Osteoblast (primary cell): ENCODE measurements around the gene CPNE1. TPM values are rescaled to one million over a fixed set of nuclear protein-coding genes. Genes with fewer than 3 reads are reported as not detected.

Source experiments
- DNase-seq: peaks from one replicate; pipeline ENCODE4 v3.0.0; 2011; ENCODE audit warnings: low spot score, mixed read lengths; ENCODE audit not compliant: insufficient read length; ENCODE audit errors: missing footprints
- H2AFZ ChIP-seq: 2 replicates; pipeline ENCODE4 v1.6.0; 2011; ENCODE audit warnings: mild to moderate bottlenecking, low read length
- H3K27ac ChIP-seq: 2 replicates; pipeline ENCODE4 v1.5.1; 2011; ENCODE audit warnings: mild to moderate bottlenecking, low read depth, low read length, moderate library complexity
- H3K27me3 ChIP-seq: 2 replicates; pipeline ENCODE4 v1.6.0; 2012; ENCODE audit warnings: mild to moderate bottlenecking, control low read depth, inconsistent platforms, low read length, moderate library complexity; ENCODE audit not compliant: insufficient read depth
- H3K36me3 ChIP-seq: 2 replicates; pipeline ENCODE4 v1.5.1; 2011; ENCODE audit warnings: mild to moderate bottlenecking, low read length, control low read depth, moderate library complexity; ENCODE audit not compliant: insufficient read depth
- H3K4me1 ChIP-seq: 2 replicates; pipeline ENCODE4 v1.5.1; 2011; ENCODE audit warnings: mild to moderate bottlenecking, low read length, control low read depth, moderate library complexity; ENCODE audit not compliant: insufficient read depth
- H3K4me2 ChIP-seq: 2 replicates; pipeline ENCODE4 v1.6.0; 2011; ENCODE audit warnings: mild to moderate bottlenecking, low read length; ENCODE audit not compliant: insufficient read depth
- H3K4me3 ChIP-seq: fragments of 200-600 bp; sonication (generic); 3 replicates; pipeline ENCODE4 v1.5.1; 2012; ENCODE audit warnings: mild to moderate bottlenecking, low read length, inconsistent platforms; ENCODE audit not compliant: insufficient read depth
- H3K79me2 ChIP-seq: 2 replicates; pipeline ENCODE4 v1.6.0; 2012; ENCODE audit warnings: mild to moderate bottlenecking, low read length, control low read depth, inconsistent platforms; ENCODE audit not compliant: insufficient read depth
- H3K9me3 ChIP-seq: 2 replicates; pipeline ENCODE4 v1.5.1; 2011; ENCODE audit warnings: low read depth, low read length, control low read depth
- H4K20me1 ChIP-seq: 2 replicates; pipeline ENCODE4 v1.6.0; 2012; ENCODE audit warnings: mild to moderate bottlenecking, low read length, control low read depth; ENCODE audit not compliant: insufficient read depth
- total RNA-seq: library from RNA; depleted of rRNA; stranded (reverse); fragments of >200 nt; gene quantifications from 2 replicates; pipeline ENCODE4 v1.2.3, GENCODE V29; 2012
- TF ChIP-seq, protein P1 (sequence below): IDR thresholded peaks from 2 replicates; pipeline ENCODE4 v1.5.1; 2011; ENCODE audit warnings: mild to moderate bottlenecking, low read depth, low read length, moderate library complexity; ENCODE audit errors: extremely low read depth

The CPNE1 gene
- total RNA-seq, 1 donor, result 165 TPM

DNA sequence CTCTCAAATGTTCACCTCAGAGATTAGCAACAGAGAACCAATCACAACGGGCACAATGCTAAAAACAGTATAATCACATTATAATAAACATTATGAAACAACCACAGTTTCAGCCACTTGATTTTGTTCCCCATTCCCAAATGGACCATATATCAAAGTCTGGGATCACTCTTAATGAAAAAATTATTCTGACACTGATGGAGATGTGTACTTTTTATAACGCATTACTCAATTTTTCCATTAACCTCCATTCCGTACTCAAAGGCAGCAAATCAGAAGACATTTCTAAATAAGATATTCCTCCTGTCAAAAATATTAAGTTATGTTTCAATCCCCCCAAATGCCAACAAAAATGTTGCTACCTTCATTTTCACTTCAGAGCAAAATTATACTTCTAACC, 2.8 kb downstream of the CPNE1 start:
- Histone ChIP-seq H3K4me3 (peak overlapping the region; percentile 99), H3K4me1 (peaks cover 28% of the 10 kb centered on the region), H2AFZ (no peak overlapping the region), H3K27me3 (no peaks in the 10 kb centered on the region), H3K79me2 (peaks cover 81% of the 10 kb centered on the region), H3K4me2 (peak overlapping the region; percentile 100), H3K9me3 (no peaks in the 10 kb centered on the region), H4K20me1 (peaks cover 71% of the 10 kb centered on the region), H3K27ac (peak overlapping the region; percentile 52), H3K36me3 (no peaks in the 10 kb centered on the region)
- DNase-seq, result peak; percentile 37
- TF ChIP-seq, protein P1, sequence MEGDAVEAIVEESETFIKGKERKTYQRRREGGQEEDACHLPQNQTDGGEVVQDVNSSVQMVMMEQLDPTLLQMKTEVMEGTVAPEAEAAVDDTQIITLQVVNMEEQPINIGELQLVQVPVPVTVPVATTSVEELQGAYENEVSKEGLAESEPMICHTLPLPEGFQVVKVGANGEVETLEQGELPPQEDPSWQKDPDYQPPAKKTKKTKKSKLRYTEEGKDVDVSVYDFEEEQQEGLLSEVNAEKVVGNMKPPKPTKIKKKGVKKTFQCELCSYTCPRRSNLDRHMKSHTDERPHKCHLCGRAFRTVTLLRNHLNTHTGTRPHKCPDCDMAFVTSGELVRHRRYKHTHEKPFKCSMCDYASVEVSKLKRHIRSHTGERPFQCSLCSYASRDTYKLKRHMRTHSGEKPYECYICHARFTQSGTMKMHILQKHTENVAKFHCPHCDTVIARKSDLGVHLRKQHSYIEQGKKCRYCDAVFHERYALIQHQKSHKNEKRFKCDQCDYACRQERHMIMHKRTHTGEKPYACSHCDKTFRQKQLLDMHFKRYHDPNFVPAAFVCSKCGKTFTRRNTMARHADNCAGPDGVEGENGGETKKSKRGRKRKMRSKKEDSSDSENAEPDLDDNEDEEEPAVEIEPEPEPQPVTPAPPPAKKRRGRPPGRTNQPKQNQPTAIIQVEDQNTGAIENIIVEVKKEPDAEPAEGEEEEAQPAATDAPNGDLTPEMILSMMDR, result no peak

- H3K27ac ChIP-seq, result peak overlapping the region; percentile 52
- peak overlapping the region; percentile 100 for H3K4me2 ChIP-seq
- peaks cover 78% of the 10 kb centered on the region for H4K20me1 ChIP-seq
- H3K9me3 ChIP-seq, result no peaks in the 10 kb centered on the region
- H3K4me3 ChIP-seq, result no peak overlapping the region
- no peak for DNase-seq
- peaks cover 89% of the 10 kb centered on the region for H3K79me2 ChIP-seq
- no peaks in the 10 kb centered on the region for H3K36me3 ChIP-seq
- peaks cover 28% of the 10 kb centered on the region for H3K4me1 ChIP-seq
- TF ChIP-seq, protein P1, result no peak
- H2AFZ ChIP-seq, result no peak overlapping the region
- no peaks in the 10 kb centered on the region for H3K27me3 ChIP-seq
These were observed 3.6 kb downstream of the CPNE1 start for GRCh38 chr20:35661053-35661452.

DNA sequence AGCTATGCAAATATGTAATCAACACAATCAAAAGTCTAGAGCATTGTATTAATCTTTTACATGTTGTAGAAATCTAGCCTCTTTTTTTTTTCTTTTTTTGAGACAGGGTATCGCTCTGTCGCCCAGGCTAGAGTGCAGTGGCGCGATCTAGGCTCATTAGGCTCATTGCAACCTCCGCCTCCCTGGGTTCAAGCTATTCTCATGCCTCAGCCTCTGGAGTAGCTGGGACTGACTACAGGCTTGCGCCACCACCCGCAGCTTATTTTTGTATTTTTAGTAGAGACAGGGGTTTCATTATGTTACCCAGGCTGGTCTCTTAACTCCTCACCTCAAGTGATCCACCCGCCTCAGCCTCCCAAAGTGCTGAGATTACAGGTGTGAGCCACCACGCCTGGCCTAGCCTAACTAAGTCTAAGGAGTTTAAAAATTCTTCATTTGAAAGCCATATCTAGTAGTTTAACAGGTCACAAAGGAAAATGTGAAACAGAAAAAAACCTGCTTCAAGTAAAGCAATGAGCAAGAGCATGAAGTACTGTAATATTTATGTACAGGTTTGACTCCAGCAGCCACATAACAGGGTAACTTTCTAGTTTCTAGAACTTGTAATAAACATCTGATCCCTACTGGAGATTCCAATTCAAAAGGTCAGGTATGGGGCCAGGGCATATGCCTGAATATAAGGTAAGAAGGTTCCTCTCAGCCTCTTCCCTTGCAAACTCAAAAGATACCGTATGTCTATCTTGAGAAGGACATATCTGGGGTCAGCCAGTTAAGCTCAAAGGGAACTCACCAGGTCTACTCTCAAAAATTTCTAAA, 4.4 kb downstream of the CPNE1 start:
- peak overlapping the region; percentile 100 for H3K4me2 ChIP-seq
- H3K27ac ChIP-seq, result peak overlapping the region; percentile 1
- H3K4me1 ChIP-seq, result peaks cover 28% of the 10 kb centered on the region

DNA sequence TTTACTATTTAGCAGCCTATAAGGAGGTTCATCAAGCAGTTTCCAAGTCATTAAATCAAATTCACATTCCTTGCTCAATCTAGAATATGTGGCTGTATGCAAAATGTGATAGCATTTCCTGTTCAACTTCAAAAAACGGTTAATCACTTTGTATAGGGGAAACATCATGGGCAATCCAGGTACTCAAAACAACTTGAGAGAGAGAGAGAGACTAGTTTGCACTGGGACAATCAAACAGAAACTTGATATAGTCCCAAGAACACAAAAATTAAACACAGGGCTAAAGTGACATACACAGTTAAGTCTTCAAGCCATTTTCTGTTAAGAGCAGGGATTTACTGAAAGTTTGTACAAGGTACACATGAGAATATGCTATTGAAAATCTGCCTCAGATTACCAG, 7.4 kb downstream of the CPNE1 start:
- H3K9me3 ChIP-seq, result no peaks in the 10 kb centered on the region
- peaks cover 13% of the 10 kb centered on the region for H3K4me1 ChIP-seq
- H3K27ac ChIP-seq, result no peak overlapping the region
- peaks cover 90% of the 10 kb centered on the region for H4K20me1 ChIP-seq
- H3K4me2 ChIP-seq, result no peak overlapping the region
- no peak overlapping the region for H2AFZ ChIP-seq
- peaks cover 99% of the 10 kb centered on the region for H3K79me2 ChIP-seq
- no peak overlapping the region for H3K4me3 ChIP-seq
- no peak for DNase-seq
- peaks cover 29% of the 10 kb centered on the region for H3K36me3 ChIP-seq
- H3K27me3 ChIP-seq, result no peaks in the 10 kb centered on the region
- TF ChIP-seq, protein P1, result no peak

More for the DNA sequence above, 4.4 kb downstream of the CPNE1 start:
- Histone ChIP-seq H3K4me3 (no peak overlapping the region), H3K36me3 (peaks cover under 1% of the 10 kb centered on the region), H4K20me1 (peaks cover 81% of the 10 kb centered on the region), H3K9me3 (no peaks in the 10 kb centered on the region), H2AFZ (no peak overlapping the region), H3K79me2 (peaks cover 96% of the 10 kb centered on the region), H3K27me3 (no peaks in the 10 kb centered on the region)
- TF ChIP-seq, protein P1, result no peak
- DNase-seq, result no peak
